ENCODE data around the gene CCT8L2.
"Not testable (repeated sequence)": the region's sequence is repeated elsewhere in the genome, so short reads cannot be mapped to it uniquely, and the experiment has no call there.

The CCT8L2 gene

GRCh38 chr22:16567617-16568424 lies 24.8 kb downstream of the CCT8L2 start:
- H2BK5ac ChIP-seq (ENCODE audit: low read length); H3K18ac ChIP-seq (ENCODE audit: low read length); H3K14ac ChIP-seq (ENCODE audit: low read length); H3K27ac ChIP-seq (replicated peaks; ENCODE audit: low read length); DNase-seq (ENCODE audit: low spot score); H2BK15ac ChIP-seq (ENCODE audit: low read length); H3K4me3 ChIP-seq (ENCODE audit: low read length in 2 of 2); H2AFZ ChIP-seq (ENCODE audit: low read length); H4K8ac ChIP-seq (ENCODE audit: low read depth, low read length); H4K91ac ChIP-seq (ENCODE audit: low read depth, low read length, poor library complexity); H2BK120ac ChIP-seq (ENCODE audit: low read depth, low read length); H3K79me1 ChIP-seq (ENCODE audit: low read depth, low read length); H3K9ac ChIP-seq (ENCODE audit: low read depth, low read length, poor library complexity); H3K27me3 ChIP-seq (ENCODE audit: control insufficient read depth in 3 of 3, insufficient read depth in 3 of 3, low read depth in 1 of 3, low read length in 3 of 3); H3K36me3 ChIP-seq (replicated peaks in 1 of 2; ENCODE audit: control insufficient read depth in 2 of 2, insufficient read depth in 2 of 2, low read length in 2 of 2); H2AK5ac ChIP-seq (ENCODE audit: low read depth, low read length); H3K4me1 ChIP-seq (ENCODE audit: control insufficient read depth in 2 of 2, insufficient read depth in 1 of 2, low read depth in 1 of 2, low read length in 2 of 2); H2BK12ac ChIP-seq (ENCODE audit: low read length); H3K4ac ChIP-seq (ENCODE audit: low read length); H3K9me3 ChIP-seq (replicated peaks in 1 of 2; ENCODE audit: control insufficient read depth in 2 of 2, insufficient read depth in 1 of 2, low read depth in 1 of 2, low read length in 2 of 2); H3K4me2 ChIP-seq (ENCODE audit: insufficient read depth, low read length, poor library complexity, severe bottlenecking): not testable (repeated sequence)
- peak overlapping the region; percentile 65 for H3K23ac ChIP-seq (ENCODE audit: low read depth, low read length, poor library complexity)
- WGBS, 2 donors (ENCODE audit: extremely low coverage in 2 of 2, insufficient read length in 2 of 2, insufficient replicate concordance in 1 of 2): no CpG with 5 or more reads among the region's 13 CpGs

GRCh38 chr22:16566421-16567151 lies 26.0 kb downstream of the CCT8L2 start:
- Histone ChIP-seq H3K23ac (ENCODE audit: low read depth, low read length, poor library complexity) (peak overlapping the region; percentile 80), H3K9ac (ENCODE audit: low read depth, low read length, poor library complexity) (peak overlapping the region; percentile 21)
- H3K4me1 ChIP-seq (ENCODE audit: control insufficient read depth in 2 of 2, insufficient read depth in 1 of 2, low read depth in 1 of 2, low read length in 2 of 2); H4K91ac ChIP-seq (ENCODE audit: low read depth, low read length, poor library complexity); H3K36me3 ChIP-seq (replicated peaks in 1 of 2; ENCODE audit: control insufficient read depth in 2 of 2, insufficient read depth in 2 of 2, low read length in 2 of 2); H4K8ac ChIP-seq (ENCODE audit: low read depth, low read length); H2BK5ac ChIP-seq (ENCODE audit: low read length); H2BK12ac ChIP-seq (ENCODE audit: low read length); H3K27me3 ChIP-seq (ENCODE audit: control insufficient read depth in 3 of 3, insufficient read depth in 3 of 3, low read depth in 1 of 3, low read length in 3 of 3); H2AFZ ChIP-seq (ENCODE audit: low read length); H2BK15ac ChIP-seq (ENCODE audit: low read length); H3K4ac ChIP-seq (ENCODE audit: low read length); H3K4me2 ChIP-seq (ENCODE audit: insufficient read depth, low read length, poor library complexity, severe bottlenecking); H3K9me3 ChIP-seq (replicated peaks in 1 of 2; ENCODE audit: control insufficient read depth in 2 of 2, insufficient read depth in 1 of 2, low read depth in 1 of 2, low read length in 2 of 2); H3K14ac ChIP-seq (ENCODE audit: low read length); DNase-seq (ENCODE audit: low spot score); H2BK120ac ChIP-seq (ENCODE audit: low read depth, low read length); H3K27ac ChIP-seq (replicated peaks; ENCODE audit: low read length); H3K4me3 ChIP-seq (ENCODE audit: low read length in 2 of 2); H3K18ac ChIP-seq (ENCODE audit: low read length); H2AK5ac ChIP-seq (ENCODE audit: low read depth, low read length); H3K79me1 ChIP-seq (ENCODE audit: low read depth, low read length): not testable (repeated sequence)
- no CpG with 5 or more reads among the region's 7 CpGs for WGBS, 2 donors (ENCODE audit: extremely low coverage in 2 of 2, insufficient read length in 2 of 2, insufficient replicate concordance in 1 of 2)

- H3K23ac ChIP-seq (ENCODE audit: low read depth, low read length, poor library complexity); H4K91ac ChIP-seq (ENCODE audit: low read depth, low read length, poor library complexity); H3K4me2 ChIP-seq (ENCODE audit: insufficient read depth, low read length, poor library complexity, severe bottlenecking); DNase-seq (ENCODE audit: low spot score); H3K4ac ChIP-seq (ENCODE audit: low read length); H2BK15ac ChIP-seq (ENCODE audit: low read length); H3K36me3 ChIP-seq (replicated peaks in 1 of 2; ENCODE audit: control insufficient read depth in 2 of 2, insufficient read depth in 2 of 2, low read length in 2 of 2); H3K14ac ChIP-seq (ENCODE audit: low read length); H3K27ac ChIP-seq (replicated peaks; ENCODE audit: low read length); H2BK12ac ChIP-seq (ENCODE audit: low read length); H3K27me3 ChIP-seq (ENCODE audit: control insufficient read depth in 3 of 3, insufficient read depth in 3 of 3, low read depth in 1 of 3, low read length in 3 of 3); H2BK5ac ChIP-seq (ENCODE audit: low read length); H4K8ac ChIP-seq (ENCODE audit: low read depth, low read length); H2BK120ac ChIP-seq (ENCODE audit: low read depth, low read length); H3K9ac ChIP-seq (ENCODE audit: low read depth, low read length, poor library complexity); H3K9me3 ChIP-seq (replicated peaks in 1 of 2; ENCODE audit: control insufficient read depth in 2 of 2, insufficient read depth in 1 of 2, low read depth in 1 of 2, low read length in 2 of 2); H3K79me1 ChIP-seq (ENCODE audit: low read depth, low read length); H3K4me3 ChIP-seq (ENCODE audit: low read length in 2 of 2); H2AFZ ChIP-seq (ENCODE audit: low read length); H3K4me1 ChIP-seq (ENCODE audit: control insufficient read depth in 2 of 2, insufficient read depth in 1 of 2, low read depth in 1 of 2, low read length in 2 of 2); H3K18ac ChIP-seq (ENCODE audit: low read length); H2AK5ac ChIP-seq (ENCODE audit: low read depth, low read length): not testable (repeated sequence)
- no CpG with 5 or more reads among the region's 15 CpGs for WGBS, 2 donors (ENCODE audit: extremely low coverage in 2 of 2, insufficient read length in 2 of 2, insufficient replicate concordance in 1 of 2)
Observed at GRCh38 chr22:16565585-16566420, 26.8 kb downstream of the CCT8L2 start.
